Hematopoietic multipotent progenitor cell treated with erythropoietin and hydrocortisone succinate and interleukin-3 and kit ligand, for 8 days (in vitro differentiated cells): ENCODE data around the gene CRIP1.
A peak's percentile ranks its signal among the peaks of the same experiment; 100 is the strongest.

Source experiments
- DNase-seq: peaks from one replicate; pipeline ENCODE4 v3.0.0-alpha.2; 2015

Gene CRIP1

GRCh38 chr14:105486163-105486973, at the start of gene CRIP1:
Gene CRIP1 (plus strand): TSS chr14:105486886. CDS start chr14:105487260, 374 bp downstream.
- peak; percentile 21 for DNase-seq

- no peak for DNase-seq
These were observed 49.6 kb upstream of the CRIP1 start for GRCh38 chr14:105436891-105437722.

GRCh38 chr14:105437723-105438500, 48.8 kb upstream of the CRIP1 start:
- no peak for DNase-seq

GRCh38 chr14:105439179-105439578, 47.5 kb upstream of the CRIP1 start:
- DNase-seq, result no peak

- DNase-seq, result peak; percentile 66
These were observed 46.8 kb upstream of the CRIP1 start for GRCh38 chr14:105439710-105440553.

GRCh38 chr14:105440554-105440900, 46.2 kb upstream of the CRIP1 start:
- DNase-seq, result no peak

- no peak for DNase-seq
These were observed 45.7 kb upstream of the CRIP1 start for GRCh38 chr14:105440992-105441391.

- no peak for DNase-seq
These were observed 44.6 kb upstream of the CRIP1 start for GRCh38 chr14:105442125-105442524.

- DNase-seq, result no peak
These were observed 43.9 kb upstream of the CRIP1 start for GRCh38 chr14:105442834-105443233.

- no peak for DNase-seq
These were observed 41.8 kb upstream of the CRIP1 start for GRCh38 chr14:105444859-105445258.

GRCh38 chr14:105445290-105445689, 41.4 kb upstream of the CRIP1 start:
- no peak for DNase-seq

- no peak for DNase-seq
These were observed 40.5 kb upstream of the CRIP1 start for GRCh38 chr14:105445901-105446845.

- DNase-seq, result no peak
These were observed 39.7 kb upstream of the CRIP1 start for GRCh38 chr14:105446971-105447370.

- no peak for DNase-seq
These were observed 38.7 kb upstream of the CRIP1 start for GRCh38 chr14:105447651-105448640.

- DNase-seq, result peak; percentile 67
These were observed 38.0 kb upstream of the CRIP1 start for GRCh38 chr14:105448706-105449111.

- no peak for DNase-seq
These were observed 37.2 kb upstream of the CRIP1 start for GRCh38 chr14:105449276-105450122.

GRCh38 chr14:105450123-105450505, 36.6 kb upstream of the CRIP1 start:
- no peak for DNase-seq

GRCh38 chr14:105450864-105451720, 35.6 kb upstream of the CRIP1 start:
- no peak for DNase-seq
